Fibroblast of gingiva (primary cell): ENCODE results near the gene HAUS8.
"Not testable (repeated sequence)": the region's sequence is repeated elsewhere in the genome, so short reads cannot be mapped to it uniquely, and the experiment has no call there.

Experiments
- DNase-seq: peaks from one replicate; pipeline ENCODE4 v3.0.0-alpha.2; 2011; ENCODE audit warnings: low read depth

HAUS8 gene

DNA sequence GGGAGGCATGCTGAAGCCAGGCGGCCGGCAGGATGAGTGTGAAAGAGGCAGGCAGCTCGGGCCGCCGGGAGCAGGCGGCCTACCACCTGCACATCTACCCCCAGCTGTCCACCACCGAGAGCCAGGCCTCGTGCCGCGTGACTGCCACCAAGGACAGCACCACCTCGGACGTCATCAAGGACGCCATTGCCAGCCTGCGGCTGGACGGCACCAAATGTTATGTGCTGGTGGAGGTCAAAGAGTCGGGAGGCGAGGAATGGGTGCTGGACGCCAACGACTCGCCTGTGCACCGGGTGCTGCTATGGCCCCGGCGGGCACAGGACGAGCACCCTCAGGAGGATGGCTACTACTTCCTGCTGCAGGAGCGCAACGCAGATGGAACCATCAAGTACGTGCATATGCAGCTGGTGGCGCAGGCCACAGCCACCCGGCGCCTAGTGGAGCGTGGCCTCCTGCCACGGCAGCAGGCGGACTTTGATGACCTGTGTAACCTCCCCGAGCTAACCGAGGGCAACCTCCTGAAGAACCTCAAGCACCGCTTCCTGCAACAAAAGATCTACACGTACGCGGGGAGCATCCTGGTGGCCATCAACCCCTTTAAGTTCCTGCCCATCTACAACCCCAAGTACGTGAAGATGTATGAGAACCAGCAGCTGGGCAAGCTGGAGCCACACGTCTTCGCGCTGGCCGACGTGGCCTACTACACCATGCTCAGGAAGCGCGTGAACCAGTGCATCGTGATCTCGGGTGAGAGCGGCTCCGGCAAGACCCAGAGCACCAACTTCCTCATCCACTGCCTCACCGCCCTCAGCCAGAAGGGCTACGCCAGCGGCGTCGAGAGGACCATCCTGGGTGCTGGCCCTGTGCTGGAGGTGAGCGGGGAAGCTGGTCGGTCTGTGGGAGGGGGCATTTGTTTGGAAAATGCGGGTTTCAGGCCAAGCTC lies 26.7 kb upstream of the HAUS8 start:
- DNase-seq = no peak

DNA sequence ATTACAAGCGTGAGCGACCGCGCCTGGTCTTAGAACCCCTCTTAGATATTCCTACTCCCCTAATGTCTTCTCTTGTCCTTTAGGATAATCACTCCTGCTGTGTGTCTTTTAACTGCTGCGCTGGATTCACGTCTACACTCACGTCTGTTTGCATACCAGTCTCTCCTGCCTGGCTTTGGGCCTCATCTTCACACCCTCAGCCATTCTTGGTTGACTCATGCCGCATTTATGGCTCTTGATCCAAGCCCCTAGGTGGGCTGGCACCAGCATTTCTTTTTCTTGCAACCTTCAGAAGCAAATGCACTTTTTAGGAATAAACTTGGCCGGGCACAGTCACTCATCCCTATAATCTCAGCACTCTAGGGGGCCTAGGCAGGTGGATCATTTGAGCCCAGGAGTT lies 23.1 kb upstream of the HAUS8 start:
- DNase-seq = no peak

DNA sequence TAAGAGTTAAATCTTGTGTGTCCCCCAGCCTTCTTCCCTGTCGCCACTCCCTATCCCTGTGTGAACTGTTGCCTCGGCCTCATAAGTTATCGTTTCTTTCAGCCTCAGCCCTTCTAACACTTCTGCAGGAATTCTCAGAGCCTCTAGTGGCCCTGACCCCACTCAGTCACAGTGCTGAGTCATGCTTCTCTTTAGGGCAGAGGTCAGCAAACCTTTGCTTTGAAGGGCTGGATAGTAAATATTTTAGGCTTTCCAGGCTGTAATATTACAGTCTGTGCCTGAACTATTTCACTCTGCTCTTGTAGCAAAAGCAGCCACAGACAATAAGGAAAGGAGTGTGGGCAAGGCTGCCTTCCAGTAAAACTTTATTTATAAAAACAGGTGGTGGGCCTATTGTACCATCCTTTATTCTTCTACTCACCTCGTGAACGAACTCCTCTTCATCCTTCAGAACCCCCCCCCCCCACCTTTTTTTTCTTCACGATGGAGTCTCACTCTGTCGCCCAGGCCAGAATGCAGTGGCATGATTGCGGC lies 22.4 kb upstream of the HAUS8 start:
- peak; percentile 38 for DNase-seq

DNA sequence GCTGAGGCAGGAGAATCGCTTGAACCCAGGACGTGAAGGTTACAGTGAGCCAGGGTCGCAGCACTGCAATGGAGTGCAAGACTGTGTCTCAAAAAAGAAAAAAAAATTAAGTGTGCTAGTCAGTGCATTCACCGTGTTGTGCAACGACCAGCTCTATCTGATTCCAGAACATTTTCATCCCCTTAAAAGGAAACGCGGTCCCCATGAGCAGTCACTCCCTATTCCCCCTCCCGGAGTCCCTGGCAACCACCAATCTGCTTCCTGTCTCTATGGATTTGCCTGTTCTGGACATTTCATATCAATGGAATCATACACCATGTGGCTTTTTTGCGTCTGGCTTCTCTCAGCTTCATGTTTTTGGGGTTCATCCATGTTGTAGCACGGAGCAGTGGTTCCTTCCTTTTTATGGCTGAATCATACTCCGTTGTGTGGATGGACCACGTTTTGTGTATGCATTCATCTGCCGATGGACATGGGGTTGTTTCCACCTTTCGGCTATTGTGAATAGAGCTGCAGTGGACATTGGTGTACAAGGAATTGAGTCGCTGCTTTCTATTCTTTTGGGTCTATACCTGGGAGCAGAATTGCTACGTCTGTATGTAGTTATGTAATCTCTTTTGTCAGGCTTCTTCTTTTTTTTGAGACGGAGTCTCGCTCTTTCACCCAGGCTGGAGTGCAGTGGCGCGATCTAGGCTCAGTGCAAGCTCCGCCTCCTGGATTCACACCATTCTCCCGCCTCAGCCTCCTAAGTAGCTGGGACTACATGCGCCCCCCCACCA lies 20.1 kb upstream of the HAUS8 start:
- peak; percentile 52 for DNase-seq

DNA sequence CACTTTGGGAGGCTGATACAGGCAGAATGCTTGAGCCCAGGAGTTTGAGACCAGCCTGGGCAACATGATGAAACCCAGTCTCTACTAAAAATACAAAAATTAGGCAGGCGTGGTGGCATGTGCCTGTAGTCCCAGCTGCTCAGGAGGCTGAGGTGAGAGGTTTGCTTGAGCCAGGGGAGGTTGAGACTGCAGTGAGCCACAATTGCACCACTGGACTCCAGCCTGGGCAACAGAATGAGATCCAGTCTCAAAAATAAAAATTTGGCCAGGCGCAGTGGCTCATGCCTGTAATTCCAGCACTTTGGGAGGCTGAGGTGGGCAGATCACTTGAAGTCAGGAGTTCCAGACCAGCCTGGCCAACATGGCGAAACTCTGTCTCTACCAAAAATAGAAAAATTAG lies 19.4 kb upstream of the HAUS8 start:
- not testable (repeated sequence) for DNase-seq

DNA sequence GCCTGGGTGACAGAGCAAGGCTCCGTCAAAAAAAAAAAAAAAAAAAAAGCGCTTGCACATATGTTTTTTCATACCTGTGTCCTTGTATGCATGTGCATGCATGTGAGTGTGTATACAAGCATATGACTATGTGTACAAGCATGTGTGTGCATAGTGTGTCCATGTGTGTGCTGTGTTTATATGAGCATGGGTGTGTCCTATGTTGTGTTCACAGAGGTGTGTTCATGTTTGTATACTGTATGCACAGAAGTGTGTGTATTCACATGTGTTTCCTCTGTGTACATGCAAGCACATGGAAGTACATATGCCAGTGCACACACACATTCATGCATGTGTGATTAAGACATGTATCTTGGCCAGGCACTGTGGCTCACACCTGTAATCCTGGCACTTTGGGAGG lies 17.4 kb upstream of the HAUS8 start:
- DNase-seq = no peak

DNA sequence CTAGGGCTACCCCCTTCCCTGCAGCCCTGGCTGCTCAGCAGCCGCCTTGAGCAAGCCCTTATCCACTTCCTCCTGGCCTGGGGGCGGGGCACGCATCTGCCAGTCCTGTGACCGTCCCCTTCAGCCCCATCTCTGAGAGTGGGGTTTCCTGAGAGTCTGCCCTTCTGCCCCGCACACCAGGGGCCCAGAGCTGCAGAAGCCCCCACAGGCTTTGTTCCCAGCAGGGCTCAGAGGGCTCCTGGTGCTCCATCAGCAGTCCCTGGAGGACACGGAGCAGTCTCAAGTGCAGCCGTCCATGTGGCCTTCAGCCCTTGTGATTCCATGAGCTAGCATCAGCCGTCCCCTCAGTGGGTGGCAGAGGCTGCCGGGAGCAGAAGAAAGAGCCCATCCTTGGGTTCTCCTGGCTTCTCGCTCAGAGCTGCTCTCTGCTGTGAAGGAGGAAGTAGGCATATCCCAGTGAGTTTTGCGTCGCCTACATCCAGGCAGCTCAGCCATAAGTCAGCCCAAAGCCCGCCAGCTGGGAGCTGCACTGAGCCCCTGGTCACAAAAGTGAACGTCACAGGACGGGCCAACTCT lies 16.6 kb upstream of the HAUS8 start:
- DNase-seq = no peak

DNA sequence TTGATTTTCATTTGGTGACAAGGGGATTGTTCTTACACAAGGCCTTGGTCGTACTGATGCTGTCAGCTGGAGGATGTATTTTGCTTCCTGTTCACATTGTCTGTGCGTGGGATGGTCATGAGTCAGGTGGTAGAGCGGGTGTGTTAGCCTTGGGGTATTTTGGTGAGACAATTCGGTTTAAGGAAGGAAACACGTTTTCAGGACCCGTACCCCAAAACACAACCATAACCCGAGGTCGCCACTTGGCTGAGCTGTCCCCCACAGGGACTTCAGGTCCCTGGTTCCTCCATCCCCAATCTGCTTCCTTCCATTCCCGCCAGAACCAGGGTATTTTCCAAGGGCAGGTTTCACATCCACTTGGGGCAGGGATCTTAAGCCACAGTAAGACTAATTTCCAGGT lies 15.3 kb upstream of the HAUS8 start:
- DNase-seq = no peak

DNA sequence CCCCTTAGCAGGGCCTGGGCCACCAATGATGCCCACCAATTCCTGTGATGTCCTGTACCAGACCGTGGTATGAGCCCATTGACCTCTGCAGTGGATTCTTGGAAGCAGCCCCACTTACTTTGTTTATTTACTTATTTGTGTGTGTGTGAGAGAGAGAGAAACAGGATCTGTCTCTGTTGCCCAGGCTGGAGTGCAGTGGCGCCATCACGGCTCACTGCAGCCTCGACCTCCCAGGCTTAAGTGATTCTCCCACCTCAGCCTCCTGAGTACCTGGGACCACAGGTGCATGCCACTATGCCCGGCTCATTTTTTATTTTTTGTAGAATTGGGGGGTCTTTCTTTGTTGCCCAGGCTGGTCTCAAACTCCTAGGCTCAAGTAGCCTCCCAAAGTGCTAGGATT lies 13.3 kb upstream of the HAUS8 start:
- DNase-seq = no peak

DNA sequence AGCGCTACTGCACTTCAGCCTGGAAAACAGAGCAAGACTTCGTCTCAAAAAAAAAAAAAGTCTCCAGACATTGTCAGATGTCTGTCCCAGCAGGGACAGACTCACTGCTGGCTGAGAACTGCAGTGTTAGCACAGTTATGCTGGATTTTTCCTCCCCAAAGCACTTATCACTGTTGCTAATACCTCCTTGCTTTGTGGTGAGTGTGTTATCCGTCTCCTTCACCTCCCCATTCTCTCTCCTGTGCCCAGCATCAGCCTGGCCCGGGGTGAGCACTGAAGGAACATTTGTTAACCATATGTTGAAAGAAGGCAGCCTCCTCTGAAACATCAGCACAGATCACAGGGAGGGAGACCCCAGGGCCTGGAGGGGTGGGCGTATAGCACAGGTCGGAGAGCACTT lies 11.6 kb upstream of the HAUS8 start:
- DNase-seq = no peak

DNA sequence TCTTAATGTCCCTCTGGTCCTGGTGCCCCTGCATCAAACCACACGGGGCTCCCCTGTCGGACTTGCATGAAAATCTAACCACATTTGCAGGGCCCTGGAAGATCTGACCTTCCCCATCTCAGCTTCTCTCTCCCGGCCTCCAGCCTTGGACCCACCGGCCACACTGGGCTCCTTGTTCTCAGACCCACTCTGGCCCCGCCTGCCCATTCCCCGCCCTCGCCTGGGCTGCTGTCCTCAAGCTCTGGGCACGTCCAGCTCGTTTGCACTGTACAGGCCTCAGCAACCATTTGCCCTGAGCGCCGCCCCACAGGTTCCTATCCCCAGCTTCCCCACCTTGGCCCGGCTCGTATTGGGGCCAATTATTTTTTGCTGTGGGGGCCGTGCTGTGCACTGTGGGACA lies 10.9 kb upstream of the HAUS8 start:
- no peak for DNase-seq

DNA sequence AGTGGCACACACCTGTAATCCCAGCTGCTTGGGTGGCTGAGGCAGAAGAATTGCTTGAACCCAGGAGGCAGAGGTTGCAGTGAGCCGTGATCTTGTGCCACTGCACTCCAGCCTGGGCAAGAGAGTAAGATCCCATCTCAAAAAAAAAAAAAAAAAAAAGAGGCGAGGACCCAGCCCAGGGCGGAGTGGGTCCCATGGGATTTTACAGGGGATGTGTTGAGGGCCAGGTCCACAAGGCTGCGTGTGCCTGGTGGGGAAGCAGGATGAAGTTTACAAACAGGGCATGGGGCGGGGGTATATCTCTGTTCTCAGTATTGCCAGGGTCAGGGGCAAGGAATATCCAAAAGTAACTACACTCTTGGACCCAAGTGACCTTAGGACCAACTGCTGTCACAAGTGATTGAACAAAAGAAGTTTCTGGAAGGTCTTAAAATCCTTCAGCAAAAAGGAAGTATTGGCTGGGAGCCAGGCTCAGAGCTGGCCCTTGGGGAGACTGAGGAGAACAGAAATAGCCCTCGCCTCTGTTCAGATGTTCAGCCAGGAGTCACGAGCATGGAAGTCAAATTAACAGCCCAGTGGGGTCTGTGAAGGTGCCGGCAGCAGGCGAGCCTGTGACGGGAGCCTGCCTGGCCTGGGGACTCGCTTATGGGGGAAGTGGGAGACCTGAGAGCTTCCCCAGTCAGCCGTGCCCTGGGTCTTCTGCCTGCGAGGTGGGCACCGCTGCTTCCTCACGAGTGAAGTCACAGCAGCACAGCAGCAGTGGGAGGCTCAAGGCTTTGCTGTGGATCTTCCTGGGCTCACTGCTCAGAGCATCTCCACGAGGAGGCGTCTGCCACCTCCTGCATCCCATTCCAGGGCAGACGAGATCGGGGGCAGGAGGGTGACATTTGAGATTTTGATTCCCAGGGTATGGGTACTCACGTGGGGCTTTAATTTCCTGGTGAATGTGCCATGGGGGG lies 6.7 kb upstream of the HAUS8 start:
- DNase-seq = no peak

DNA sequence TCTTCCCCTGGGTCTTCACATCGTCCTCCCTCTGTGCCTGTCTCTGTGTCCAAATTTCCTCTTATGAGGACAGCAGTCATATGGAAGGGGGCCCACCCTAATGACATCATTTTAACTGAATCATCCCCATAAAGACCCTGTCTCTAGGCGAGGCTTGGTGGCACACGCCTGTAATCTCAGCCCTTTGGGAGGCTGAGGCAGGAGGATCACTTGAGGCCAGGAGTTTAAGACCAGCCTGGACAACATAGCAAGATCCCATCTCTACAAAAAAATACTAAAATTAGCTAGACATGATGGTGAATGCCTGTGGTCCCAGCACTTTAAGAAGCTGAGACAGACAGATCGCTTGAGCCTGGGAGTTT lies 5.2 kb upstream of the HAUS8 start:
- DNase-seq = no peak

DNA sequence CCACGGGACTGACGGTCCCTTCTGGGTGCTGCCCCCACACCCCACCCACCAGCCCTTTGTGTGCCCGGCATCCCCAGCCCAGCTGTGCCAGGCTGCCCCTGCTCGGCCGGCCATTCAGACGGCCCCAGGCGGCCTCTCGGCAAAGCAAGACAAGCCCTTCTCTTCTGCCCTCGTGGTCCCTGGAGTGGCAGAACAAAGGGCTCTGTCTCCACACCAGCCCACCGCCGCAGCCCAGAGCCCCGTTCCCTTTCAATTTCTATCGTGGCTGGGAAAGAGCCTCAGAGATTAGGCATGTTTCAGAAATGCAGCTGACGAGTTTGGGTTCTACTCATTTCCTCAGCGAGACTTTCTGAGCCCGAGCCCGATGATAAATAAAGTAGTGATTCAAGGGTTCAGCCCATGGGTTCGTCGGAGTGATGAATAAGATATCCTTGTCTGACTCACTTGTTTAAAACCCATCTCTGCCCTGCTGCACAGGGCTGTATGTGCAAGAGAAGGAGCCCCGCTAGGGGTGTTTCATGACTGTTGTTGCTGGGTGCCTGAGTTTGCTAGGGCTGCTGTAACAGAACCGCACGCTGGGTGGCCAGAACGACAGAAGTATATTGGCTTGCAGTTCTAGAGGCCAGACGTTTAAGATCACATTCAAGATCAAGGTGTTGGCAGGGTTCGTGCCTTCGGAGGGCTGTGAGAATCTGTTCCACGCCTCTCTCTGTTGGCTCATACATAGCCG lies 4.6 kb upstream of the HAUS8 start:
- DNase-seq = peak; percentile 95

DNA sequence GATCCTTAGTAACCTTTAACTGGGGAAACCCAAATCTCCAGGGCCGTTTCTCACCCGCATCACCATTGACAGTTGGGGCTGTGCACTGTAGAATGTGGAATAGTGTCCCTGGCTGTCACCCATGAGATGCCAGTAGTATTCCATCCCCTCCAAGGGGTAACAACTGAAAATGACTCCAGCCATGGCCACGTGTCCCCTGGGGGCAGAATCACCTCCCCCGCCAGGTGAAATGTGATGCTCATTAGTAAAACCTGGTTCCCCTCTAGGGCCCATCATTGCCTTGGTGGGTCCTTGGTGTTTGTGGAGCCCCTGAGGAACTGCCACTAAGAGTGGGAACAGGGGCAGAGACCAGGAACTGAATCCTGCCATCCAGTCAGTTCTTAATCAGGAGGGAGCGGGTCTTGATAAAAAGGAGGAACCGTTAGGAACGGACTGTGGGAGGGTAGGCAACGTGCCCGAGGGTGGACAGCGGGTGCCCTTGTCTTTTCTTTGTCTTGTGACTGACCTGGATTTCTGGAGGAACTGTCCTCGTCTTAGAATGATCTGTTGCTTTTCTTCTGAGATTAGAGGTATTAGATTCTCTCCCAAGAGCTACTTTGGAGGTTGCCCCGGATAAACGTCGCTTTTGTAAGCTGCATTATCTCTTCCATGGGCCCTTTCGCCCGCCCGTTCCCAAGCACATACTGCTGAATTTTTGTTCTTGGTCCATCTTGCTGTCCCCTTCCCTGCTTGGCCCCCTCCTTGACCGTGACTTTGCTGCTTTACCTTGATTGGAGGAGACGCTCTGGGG lies 3.9 kb upstream of the HAUS8 start:
- DNase-seq = no peak

DNA sequence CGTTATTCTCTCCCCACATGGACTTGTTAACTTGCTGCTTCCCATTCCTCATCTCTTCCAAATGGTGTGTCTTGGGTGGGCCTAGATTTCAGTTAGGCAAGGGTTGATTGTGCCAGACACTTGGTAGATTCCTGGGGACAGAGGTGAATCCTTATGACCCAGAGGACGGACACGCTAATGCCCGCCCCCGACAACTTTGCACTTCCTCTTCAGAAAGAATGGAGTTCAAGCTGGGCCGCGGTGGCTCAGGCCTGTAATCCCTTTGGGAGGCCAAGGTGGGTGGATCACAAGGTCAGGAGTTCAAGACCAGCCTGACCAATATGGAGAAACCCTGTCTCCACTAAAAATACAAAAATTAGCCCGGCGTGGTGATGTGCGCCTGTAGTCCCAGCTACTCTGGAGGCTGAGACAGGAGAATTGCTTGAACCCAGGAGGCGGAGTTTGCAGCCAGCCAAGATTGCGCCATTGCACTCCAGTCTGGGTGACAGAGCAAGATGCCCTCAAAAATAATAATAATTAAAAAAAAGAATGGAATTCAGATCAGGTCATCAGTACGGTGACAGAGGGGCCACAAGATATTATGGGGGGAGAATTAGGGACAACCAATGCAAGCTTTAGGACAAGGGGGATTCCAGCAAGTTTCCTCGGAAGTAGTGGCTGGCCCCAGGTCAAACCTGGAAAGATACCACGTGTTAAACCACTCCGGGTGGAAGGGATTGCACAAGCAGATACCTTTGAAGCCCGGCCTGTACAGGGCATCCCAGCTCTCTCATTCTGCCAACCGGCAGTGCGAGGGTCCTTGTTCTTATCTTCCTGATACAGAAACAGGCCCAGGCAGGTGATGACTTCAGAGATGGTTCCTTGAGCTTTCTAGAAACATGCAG lies 3.0 kb upstream of the HAUS8 start:
- no peak for DNase-seq

DNA sequence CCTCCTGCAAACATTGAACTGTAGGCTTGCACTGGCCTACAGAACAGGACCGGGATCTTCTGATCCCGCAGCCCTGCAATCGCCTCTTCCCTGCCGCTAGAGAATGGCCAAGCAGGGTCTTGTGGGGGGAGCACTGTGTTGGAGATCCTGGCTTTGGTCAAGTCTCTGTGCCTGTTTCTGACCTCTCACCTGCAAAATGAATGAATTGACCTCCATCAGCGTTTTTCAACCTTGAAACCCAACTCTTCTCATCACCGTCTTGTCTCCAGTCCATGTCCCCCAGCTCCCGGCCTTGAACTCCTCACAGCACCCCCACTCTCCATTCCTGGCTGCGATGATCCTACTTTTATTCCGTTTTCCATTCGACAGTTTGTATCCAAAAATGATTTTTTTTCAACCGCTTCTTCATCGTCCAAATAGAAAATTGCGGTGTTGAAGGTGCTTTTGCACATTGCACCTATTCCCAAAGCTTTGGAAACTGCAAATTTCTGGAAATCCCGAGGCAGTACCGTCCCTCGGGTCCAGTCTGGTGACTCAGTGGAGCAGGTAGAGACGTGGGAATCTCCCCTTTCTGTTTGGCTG lies 2.3 kb upstream of the HAUS8 start:
- DNase-seq = no peak

DNA sequence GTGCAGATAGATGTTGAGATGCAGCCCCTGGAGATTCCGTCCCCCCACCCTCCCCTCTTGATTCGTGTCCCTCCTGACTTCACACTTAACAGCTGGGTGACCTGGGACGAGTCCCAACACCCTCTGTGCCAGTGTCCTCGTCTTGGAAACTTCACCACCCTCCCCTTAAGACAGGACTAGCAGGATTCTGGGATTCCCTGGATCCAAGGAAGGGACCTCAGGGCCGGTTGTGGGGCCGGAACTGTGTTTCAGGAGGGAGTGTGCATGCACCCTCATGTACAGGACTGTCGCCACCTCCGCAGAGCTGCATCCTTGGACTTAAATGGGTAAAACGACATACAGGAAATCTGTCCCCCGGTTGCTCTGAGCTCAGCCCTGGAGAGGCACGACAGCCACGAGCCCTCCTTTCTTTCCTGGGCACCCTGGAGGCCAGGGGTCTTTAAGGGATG lies 1.3 kb upstream of the HAUS8 start:
- no peak for DNase-seq
